ENCODE data around the gene SOX8.

The SOX8 gene

DNA sequence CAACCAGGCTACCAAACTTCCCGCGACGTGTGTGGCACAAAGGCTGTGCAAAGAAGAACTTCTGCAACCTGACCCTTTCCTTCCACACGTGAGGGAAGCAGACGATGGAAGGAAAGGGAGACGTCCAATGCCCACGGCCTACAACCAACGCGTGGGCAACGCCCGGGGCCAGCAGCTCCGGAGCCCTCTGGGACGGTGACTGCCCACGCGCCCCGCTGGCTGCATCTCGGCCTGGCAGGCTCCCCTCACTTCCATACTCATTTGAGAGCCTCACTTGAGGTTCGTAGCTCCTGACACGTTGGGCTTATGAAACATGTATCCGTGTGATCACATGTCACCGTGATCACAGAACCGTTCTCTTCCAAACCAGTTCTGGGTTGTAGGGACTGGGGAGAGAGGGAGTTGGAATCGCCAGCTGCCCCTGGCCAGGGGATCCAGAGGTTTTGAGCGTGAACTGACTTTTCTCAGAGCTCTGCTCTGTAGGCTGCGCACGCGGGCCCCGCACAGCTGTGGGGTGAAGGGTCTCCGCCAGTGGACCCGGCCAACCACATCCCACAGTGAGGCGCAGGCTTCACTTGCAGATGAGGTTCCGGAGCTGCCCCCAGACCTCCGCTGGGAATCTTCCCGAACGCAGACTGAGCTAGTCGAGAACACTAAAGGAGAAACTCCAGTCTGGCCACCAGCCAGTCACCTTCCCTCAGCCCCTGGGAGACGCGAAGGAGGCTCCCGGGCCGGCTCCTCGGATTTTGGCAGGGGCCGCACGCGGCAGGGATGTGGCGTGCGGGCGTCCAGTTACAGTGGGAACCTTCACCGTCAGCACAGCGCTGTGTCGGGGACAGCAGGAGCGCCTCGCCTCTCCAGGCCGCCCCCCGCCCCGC lies 11.8 kb upstream of the SOX8 start (continued):
- TF ChIP-seq ZNF157 (tag by site-specific recombination; IDR thresholded peaks at IDR 0.05) (no peak), ZNF776 (tag by site-specific recombination; IDR thresholded peaks at IDR 0.05; ENCODE audit: borderline replicate concordance) (no peak), ZNF184 (tag by site-specific recombination; IDR thresholded peaks at IDR 0.05) (no peak), ZNF707 (tag by site-specific recombination; IDR thresholded peaks at IDR 0.05) (no peak), ZNF792 (tag by site-specific recombination; IDR thresholded peaks at IDR 0.05) (no peak), GLIS2 (tag by site-specific recombination; IDR thresholded peaks at IDR 0.05) (no peak), ZBTB7A (tag by site-specific recombination; IDR thresholded peaks at IDR 0.05; ENCODE audit: low read depth) (no peak), ZBTB21 (tag by site-specific recombination; IDR thresholded peaks at IDR 0.05) (no peak), ZNF2 (tag by site-specific recombination; IDR thresholded peaks at IDR 0.05) (no peak), ZFHX2 (tag by site-specific recombination; conservative IDR thresholded peaks at IDR 0.05) (peak; percentile 74)
- TF ChIP-seq, protein P1, sequence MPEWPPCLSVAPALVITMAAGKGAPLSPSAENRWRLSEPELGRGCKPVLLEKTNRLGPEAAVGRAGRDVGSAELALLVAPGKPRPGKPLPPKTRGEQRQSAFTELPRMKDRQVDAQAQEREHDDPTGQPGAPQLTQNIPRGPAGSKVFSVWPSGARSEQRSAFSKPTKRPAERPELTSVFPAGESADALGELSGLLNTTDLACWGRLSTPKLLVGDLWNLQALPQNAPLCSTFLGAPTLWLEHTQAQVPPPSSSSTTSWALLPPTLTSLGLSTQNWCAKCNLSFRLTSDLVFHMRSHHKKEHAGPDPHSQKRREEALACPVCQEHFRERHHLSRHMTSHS (tag by site-specific recombination; IDR thresholded peaks at IDR 0.05): no peak
- TF ChIP-seq, protein P2, sequence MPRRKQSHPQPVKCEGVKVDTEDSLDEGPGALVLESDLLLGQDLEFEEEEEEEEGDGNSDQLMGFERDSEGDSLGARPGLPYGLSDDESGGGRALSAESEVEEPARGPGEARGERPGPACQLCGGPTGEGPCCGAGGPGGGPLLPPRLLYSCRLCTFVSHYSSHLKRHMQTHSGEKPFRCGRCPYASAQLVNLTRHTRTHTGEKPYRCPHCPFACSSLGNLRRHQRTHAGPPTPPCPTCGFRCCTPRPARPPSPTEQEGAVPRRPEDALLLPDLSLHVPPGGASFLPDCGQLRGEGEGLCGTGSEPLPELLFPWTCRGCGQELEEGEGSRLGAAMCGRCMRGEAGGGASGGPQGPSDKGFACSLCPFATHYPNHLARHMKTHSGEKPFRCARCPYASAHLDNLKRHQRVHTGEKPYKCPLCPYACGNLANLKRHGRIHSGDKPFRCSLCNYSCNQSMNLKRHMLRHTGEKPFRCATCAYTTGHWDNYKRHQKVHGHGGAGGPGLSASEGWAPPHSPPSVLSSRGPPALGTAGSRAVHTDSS (tag by site-specific recombination; IDR thresholded peaks at IDR 0.05): no peak
- TF ChIP-seq, protein P3, sequence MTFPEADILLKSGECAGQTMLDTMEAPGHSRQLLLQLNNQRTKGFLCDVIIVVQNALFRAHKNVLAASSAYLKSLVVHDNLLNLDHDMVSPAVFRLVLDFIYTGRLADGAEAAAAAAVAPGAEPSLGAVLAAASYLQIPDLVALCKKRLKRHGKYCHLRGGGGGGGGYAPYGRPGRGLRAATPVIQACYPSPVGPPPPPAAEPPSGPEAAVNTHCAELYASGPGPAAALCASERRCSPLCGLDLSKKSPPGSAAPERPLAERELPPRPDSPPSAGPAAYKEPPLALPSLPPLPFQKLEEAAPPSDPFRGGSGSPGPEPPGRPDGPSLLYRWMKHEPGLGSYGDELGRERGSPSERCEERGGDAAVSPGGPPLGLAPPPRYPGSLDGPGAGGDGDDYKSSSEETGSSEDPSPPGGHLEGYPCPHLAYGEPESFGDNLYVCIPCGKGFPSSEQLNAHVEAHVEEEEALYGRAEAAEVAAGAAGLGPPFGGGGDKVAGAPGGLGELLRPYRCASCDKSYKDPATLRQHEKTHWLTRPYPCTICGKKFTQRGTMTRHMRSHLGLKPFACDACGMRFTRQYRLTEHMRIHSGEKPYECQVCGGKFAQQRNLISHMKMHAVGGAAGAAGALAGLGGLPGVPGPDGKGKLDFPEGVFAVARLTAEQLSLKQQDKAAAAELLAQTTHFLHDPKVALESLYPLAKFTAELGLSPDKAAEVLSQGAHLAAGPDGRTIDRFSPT (tag by site-specific recombination; IDR thresholded peaks at IDR 0.05): no peak
- TF ChIP-seq, protein P4, sequence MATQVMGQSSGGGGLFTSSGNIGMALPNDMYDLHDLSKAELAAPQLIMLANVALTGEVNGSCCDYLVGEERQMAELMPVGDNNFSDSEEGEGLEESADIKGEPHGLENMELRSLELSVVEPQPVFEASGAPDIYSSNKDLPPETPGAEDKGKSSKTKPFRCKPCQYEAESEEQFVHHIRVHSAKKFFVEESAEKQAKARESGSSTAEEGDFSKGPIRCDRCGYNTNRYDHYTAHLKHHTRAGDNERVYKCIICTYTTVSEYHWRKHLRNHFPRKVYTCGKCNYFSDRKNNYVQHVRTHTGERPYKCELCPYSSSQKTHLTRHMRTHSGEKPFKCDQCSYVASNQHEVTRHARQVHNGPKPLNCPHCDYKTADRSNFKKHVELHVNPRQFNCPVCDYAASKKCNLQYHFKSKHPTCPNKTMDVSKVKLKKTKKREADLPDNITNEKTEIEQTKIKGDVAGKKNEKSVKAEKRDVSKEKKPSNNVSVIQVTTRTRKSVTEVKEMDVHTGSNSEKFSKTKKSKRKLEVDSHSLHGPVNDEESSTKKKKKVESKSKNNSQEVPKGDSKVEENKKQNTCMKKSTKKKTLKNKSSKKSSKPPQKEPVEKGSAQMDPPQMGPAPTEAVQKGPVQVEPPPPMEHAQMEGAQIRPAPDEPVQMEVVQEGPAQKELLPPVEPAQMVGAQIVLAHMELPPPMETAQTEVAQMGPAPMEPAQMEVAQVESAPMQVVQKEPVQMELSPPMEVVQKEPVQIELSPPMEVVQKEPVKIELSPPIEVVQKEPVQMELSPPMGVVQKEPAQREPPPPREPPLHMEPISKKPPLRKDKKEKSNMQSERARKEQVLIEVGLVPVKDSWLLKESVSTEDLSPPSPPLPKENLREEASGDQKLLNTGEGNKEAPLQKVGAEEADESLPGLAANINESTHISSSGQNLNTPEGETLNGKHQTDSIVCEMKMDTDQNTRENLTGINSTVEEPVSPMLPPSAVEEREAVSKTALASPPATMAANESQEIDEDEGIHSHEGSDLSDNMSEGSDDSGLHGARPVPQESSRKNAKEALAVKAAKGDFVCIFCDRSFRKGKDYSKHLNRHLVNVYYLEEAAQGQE (tag by site-specific recombination; IDR thresholded peaks at IDR 0.05): no peak

DNA sequence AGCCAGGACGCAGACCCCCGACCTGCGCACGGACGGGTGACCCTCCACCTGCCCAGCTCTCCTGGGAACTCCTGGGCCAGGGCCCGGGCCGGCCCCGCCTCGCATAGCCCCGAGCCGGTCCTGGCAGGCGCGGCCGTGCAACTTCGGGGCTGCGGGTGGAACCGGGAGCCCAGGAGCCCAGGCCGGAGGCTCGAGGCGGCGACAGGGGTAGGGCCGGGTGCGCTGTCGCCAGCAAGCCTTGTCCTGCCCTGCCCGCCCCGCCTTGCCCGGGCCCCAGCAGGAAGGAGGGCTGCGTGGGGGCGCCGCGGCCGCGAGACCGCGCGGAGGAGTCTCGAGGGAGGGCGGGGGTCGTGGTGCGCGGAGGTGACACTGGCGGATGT lies 11.2 kb upstream of the SOX8 start:
- POLR2A ChIA-PET: interaction anchor here (0.6 to 1.1 kb wide), 2 partner anchors 11 to 735 kb away, joined by 4 to 5 read pairs; partner anchors contain the start of gene SOX8
- CTCF ChIA-PET: interaction anchor here (0.7 kb wide), 1 partner anchor 851 kb away, joined by 3 read pairs; no protein-coding TSS in a partner anchor
- H3K4me3 ChIP-seq (ENCODE audit: low read depth, low read length): peak overlapping the region; percentile 83
- TF ChIP-seq, protein P5, sequence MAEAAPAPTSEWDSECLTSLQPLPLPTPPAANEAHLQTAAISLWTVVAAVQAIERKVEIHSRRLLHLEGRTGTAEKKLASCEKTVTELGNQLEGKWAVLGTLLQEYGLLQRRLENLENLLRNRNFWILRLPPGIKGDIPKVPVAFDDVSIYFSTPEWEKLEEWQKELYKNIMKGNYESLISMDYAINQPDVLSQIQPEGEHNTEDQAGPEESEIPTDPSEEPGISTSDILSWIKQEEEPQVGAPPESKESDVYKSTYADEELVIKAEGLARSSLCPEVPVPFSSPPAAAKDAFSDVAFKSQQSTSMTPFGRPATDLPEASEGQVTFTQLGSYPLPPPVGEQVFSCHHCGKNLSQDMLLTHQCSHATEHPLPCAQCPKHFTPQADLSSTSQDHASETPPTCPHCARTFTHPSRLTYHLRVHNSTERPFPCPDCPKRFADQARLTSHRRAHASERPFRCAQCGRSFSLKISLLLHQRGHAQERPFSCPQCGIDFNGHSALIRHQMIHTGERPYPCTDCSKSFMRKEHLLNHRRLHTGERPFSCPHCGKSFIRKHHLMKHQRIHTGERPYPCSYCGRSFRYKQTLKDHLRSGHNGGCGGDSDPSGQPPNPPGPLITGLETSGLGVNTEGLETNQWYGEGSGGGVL (tag by site-specific recombination; IDR thresholded peaks at IDR 0.05): 0 out of 2 replicates have a peak, but pooled peaks have one; percentile 21
- TF ChIP-seq, protein P6, sequence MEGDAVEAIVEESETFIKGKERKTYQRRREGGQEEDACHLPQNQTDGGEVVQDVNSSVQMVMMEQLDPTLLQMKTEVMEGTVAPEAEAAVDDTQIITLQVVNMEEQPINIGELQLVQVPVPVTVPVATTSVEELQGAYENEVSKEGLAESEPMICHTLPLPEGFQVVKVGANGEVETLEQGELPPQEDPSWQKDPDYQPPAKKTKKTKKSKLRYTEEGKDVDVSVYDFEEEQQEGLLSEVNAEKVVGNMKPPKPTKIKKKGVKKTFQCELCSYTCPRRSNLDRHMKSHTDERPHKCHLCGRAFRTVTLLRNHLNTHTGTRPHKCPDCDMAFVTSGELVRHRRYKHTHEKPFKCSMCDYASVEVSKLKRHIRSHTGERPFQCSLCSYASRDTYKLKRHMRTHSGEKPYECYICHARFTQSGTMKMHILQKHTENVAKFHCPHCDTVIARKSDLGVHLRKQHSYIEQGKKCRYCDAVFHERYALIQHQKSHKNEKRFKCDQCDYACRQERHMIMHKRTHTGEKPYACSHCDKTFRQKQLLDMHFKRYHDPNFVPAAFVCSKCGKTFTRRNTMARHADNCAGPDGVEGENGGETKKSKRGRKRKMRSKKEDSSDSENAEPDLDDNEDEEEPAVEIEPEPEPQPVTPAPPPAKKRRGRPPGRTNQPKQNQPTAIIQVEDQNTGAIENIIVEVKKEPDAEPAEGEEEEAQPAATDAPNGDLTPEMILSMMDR (tag by site-specific recombination; IDR thresholded peaks at IDR 0.05): no peak
- peak; percentile 60; the same call in 1 of the 2 replicates for TF ChIP-seq ZFHX2 (tag by site-specific recombination; conservative IDR thresholded peaks at IDR 0.05)
- TF ChIP-seq, protein P7, sequence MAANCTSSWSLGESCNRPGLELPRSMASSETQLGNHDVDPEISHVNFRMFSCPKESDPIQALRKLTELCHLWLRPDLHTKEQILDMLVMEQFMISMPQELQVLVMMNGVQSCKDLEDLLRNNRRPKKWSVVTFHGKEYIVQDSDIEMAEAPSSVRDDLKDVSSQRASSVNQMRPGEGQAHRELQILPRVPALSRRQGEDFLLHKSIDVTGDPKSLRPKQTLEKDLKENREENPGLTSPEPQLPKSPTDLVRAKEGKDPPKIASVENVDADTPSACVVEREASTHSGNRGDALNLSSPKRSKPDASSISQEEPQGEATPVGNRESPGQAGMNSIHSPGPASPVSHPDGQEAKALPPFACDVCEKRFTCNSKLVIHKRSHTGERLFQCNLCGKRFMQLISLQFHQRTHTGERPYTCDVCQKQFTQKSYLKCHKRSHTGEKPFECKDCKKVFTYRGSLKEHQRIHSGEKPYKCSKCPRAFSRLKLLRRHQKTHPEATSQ (tag by site-specific recombination; IDR thresholded peaks at IDR 0.05): peak; percentile 38; the same call in 1 of the 2 replicates
- TF ChIP-seq, protein P8, sequence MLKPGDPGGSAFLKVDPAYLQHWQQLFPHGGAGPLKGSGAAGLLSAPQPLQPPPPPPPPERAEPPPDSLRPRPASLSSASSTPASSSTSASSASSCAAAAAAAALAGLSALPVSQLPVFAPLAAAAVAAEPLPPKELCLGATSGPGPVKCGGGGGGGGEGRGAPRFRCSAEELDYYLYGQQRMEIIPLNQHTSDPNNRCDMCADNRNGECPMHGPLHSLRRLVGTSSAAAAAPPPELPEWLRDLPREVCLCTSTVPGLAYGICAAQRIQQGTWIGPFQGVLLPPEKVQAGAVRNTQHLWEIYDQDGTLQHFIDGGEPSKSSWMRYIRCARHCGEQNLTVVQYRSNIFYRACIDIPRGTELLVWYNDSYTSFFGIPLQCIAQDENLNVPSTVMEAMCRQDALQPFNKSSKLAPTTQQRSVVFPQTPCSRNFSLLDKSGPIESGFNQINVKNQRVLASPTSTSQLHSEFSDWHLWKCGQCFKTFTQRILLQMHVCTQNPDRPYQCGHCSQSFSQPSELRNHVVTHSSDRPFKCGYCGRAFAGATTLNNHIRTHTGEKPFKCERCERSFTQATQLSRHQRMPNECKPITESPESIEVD (tag by site-specific recombination; IDR thresholded peaks at IDR 0.05): no peak

More for the DNA sequence above, 11.2 kb upstream of the SOX8 start:
- Histone ChIP-seq H3K9me3 (ENCODE audit: control insufficient read depth, insufficient read depth, low read depth, low read length) (no peaks in the 10 kb centered on the region), H3K4me1 (ENCODE audit: control insufficient read depth, insufficient read depth, low read length) (peaks cover 7% of the 10 kb centered on the region; the same call in 1 of the 2 replicates), H3K36me3 (ENCODE audit: control insufficient read depth in 2 of 2, insufficient read depth in 1 of 2, low read length in 2 of 2) (peaks cover 0 to 26% of the 10 kb centered on the region in 2 experiments; a peak in 1 of 3 replicates), H3K27ac (ENCODE audit: extremely low read depth, low read depth, low read length) (peak overlapping the region; percentile 71)

Data from HEK293 (cell line).